HG03457 (cell line): ENCODE data around the gene GTF2F2.
A peak's percentile ranks its signal among the peaks of the same experiment; 100 is the strongest.

Source experiments
- ATAC-seq: cut with Tn5 transposase; IDR thresholded peaks from one replicate; pipeline ENCODE4 v1.9.1; 2021; ENCODE audit warnings: moderate number of reproducible peaks; ENCODE audit not compliant: unreplicated experiment

Gene GTF2F2, protein sequence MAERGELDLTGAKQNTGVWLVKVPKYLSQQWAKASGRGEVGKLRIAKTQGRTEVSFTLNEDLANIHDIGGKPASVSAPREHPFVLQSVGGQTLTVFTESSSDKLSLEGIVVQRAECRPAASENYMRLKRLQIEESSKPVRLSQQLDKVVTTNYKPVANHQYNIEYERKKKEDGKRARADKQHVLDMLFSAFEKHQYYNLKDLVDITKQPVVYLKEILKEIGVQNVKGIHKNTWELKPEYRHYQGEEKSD

DNA sequence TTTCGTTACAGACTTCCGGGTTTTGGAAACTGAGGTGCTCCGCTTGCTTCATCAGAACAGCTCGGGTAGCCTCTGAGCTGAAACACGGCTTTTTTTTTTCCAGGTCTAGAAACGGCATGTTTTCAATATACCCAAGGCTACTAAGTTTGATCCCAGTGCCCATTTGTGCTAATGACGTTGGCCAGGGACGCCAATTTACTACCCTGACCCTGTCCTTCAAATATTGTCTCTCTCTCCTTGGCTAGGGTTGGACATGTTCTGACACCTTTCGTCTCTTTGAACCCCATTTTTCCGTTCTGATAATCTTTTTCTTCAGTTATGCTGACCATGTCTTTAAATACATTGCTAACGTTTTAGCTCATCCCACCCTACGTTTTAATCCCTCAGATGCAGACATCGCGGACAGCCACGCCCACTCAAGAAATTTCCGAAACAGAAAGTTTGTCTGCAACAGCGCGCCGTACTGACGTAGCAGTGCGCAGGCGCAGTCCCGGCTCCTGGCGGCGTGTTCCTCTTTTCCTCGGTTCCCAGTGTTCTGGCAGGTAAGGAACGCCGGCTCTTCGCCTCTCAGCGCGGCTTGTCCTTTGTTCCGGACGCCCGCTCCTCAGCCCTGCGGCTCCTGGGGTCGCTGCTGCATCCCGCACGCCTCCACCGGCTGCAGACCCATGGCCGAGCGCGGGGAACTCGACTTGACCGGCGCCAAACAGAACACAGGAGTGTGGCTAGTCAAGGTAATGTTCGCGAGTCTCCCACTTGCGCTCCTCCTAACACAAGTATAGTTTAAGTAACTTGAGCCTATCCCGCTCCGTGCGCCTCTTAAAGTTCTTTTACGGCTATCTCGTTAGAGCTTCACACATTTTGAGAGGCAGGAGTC is at the start of gene GTF2F2:
TSS of gene GTF2F2 (plus strand) at position 520 of the 874 bp plus-strand sequence. CDS start at position 666, 146 bp downstream.
- peak; percentile 49 for ATAC-seq

DNA sequence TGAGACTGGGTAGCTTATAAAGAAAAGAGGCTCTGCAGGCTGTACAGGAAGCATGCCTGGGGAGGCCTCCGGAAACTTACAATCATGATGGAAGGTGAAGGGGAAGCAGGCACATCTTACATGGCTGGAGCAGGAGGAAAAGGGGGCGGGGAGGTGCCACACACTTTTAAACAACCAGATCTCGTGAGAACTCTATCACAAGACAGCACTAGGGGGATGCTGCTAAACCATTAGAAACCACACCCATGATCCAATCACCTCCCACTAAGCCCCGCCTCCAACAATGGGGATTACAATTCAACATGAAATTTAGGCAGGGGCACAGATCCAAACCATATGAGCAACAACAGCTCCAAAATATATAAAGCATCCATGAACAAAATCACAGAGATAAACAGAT is 46.5 kb upstream of the GTF2F2 start:
- ATAC-seq: no peak

DNA sequence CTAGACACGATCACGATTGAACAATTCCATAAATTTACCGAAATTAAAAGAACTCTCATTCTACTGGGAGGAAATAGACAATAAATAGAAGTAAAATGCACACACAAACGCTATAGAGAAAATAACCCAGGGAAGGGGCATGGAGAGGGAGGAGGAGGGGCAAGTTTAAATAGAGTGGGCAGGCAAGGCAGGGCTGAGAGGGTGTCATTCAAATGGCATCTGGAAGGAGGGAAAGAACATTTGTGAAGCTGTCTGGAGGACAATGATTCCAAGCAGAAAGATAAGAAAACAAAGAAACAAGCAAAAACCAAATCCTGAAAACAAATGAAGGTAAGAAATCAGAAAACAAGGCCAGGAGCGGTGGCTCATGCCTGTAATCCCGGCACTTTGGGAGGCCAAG is 45.6 kb upstream of the GTF2F2 start:
- no peak for ATAC-seq

DNA sequence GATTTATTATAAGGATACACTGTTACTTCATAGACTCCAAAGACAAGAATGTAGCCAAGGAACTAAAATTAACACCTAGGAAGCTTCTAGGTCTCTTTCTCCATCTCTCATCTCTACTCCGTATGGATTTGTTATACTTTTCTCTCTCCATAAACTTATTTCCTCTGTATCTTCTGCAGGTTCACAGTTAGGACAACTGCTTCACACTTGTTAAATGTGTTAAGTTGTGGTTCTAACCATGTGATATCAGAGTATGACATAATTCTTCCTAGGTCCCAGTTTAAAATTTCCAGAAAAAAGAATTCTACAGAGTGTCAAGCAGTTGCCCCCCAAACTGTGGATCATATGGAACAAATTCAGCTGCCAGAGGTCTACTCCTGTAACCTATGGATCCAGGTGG is 42.3 kb upstream of the GTF2F2 start:
- ATAC-seq: no peak

DNA sequence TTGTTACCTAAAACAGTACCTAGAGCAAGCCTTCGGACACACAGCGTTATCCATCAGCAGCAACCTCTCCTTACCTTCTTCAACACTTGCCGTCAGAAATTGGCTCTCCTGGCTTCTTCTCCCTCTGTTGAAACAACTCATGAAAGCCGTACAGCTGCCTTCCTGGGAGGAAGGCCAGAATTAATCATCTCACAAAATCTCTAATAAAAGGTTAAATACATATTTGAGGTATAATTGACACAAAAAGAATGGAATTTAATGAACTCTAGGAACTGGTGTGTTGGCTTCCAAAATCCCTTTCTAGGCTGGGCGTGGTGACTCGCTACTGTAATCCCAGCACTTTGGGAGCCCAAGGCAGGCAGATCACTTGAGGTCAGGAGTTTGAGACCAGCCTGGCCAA is 37.3 kb upstream of the GTF2F2 start:
- ATAC-seq: no peak

DNA sequence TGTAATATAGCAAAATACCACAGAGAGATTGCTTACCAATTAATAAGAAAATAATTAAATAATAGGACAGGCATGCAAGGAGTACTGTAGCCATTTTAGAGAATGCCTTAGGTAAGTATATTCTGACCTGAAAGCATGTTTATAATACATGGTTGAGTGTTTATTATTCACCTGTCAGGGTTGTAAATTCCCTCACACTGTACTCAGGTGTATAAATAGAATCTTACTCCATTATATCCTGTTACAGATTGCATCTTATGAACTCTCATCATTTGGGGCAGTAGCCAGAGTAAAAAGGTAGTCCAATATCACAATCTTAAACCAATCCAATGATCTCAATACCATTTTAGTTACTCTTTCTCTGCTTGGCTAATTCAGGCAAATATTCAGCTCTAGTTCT is 35.8 kb upstream of the GTF2F2 start:
- no peak for ATAC-seq

DNA sequence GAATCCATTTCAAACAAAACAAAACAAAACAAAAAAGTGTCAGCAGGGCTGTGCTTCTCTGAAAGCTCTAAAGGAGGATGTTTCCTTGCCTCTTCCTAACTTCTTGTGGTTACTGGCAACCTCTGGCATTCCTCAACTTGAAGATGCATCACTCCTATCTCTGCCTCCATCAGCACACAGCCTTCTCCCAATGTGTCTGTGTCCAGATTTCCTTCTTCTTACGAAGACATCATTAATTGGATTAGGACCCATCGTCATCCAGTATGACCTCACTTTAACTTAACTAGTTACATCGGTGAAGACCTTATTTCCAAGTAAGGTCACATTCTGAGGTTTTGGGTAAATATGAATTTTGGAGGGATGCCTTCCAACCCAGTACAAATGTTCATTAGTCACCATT is 33.8 kb upstream of the GTF2F2 start:
- no peak for ATAC-seq

DNA sequence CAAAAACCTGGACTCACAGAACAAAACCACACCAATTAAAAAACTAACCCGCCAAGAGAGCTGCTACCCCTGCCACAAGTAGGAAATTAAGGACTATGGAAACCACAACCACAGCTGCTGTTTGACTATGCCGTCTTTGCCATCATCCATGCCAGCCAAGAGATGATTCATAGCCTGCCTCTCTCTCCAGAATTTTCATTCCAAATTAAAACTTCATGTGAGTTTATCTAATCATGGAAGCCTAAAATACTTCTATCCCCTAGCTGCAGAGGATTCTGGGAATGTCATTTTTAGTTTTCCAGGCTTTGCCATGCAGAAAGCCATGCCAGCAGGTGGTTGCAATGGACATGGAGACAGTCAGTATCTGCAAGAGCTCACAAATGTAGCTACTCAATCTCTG is 27.6 kb upstream of the GTF2F2 start:
- ATAC-seq: no peak

DNA sequence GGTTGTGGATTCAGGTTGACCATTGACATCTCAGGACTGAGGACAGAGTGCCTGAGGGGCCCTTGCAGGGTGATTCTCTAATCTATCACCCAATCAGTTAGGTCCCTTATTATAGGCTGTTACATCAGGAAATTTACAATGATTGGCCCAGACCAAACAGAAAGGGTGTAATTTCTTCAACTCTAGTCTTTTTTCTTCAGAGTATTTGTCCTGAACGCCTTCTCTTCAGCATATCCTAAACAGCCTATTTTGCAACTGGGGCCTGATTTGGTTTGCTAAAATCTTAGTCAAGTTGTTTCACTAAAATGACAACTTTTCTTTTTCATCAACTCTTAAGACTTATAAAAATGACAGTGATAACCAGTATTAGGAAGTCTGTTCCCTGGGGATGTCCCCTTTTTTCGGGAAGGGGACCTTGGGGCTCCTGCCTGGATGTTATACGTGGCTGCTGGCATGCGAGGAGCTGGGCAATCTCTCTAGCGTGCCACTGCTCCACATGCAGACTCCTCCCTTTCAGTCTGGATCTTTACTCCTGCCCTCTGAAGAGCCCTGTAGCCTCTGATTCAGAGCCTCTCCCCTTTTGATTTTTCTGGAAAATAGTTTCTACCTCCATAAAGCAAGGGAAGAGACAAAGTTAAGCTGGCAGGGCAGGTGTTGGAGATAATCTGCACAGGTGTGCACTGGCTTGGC is 19.6 kb upstream of the GTF2F2 start:
- ATAC-seq: no peak

DNA sequence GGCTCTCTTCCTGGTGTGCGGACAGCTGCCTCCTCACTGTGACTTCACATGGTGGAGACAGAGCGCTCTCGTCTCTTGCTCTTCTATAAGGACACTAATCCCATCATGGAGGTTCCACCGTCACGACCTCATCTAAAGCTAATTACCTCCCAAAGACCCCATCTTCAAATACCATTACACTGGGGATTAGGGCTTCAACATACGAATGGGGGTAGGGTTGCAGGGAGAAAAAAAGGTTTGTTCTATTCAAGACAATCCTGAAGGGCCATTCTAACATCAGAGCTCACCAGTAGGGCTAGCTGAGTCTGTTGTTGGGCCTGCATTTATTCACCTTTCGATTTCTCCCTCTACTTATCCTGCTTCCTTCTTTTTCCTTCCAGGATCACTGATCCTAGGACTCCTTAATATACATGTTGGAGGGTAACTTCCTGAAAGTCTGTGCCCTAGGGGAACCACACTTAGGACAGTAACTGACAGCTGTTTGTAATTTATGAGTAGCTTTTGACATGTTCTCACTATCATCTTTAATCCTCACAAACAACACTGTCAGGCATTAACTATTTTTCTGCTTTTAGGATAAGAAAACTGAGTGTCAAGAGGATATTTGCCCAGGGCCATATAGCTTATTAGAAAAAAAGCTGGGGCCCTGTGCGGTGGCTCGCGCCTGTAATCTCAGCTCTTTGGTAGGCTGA is 18.8 kb upstream of the GTF2F2 start:
- ATAC-seq: no peak

DNA sequence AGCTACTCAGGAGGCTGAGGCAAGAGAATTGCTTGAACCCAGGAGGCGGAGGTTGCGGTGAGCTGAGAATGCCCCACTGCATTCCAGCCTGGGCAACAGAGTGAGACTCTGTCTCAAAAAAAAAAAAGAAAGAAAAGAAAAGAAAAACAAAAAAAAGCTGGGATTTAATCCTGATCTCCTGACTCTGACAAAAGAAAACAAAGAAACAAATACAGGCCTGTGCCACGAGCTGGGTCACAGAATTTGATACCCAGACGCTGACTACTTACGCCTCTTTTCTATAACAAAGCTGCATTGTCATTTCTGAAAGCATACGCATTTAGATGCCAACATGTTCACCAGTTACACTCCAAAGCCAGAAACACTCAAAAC is 18.2 kb upstream of the GTF2F2 start:
- no peak for ATAC-seq

DNA sequence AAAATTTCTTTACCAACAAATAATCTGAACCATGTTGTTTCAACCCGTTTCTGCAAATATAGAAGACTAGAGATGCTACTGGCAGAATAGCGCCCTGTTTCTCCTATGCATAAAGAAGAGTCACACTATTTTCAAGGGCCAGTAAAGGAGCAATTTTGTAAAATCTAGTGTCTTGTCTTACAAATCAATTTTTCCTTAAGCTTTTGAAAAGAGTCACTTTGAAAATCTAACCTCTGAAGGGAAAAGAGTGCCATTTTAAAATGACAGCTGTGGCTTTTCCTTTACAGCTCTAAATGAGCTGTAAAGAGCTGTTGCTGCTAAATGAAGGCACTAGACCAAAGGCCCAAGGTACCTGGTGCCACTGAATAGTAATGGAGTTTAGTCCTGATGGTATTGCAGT is 16.9 kb upstream of the GTF2F2 start:
- no peak for ATAC-seq

DNA sequence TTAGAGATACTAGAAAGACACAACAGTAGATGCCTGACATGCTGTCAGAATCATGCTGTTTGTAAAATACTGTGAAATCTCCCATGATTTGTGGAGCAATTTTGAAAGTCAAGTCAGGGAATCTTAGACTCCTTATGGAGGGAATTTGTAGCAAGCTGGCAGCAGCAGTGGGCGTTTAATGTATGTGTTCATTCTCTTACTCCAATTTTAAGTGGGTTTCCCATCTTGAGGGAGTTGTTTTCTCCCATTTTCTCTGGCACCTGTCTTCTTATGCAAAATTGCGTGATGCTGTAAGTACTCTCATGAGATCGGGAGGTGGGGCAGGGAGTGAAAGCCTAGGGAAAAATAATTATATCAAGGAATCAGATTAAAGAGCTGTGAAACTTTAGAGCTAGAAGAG is 16.0 kb upstream of the GTF2F2 start:
- ATAC-seq: no peak

DNA sequence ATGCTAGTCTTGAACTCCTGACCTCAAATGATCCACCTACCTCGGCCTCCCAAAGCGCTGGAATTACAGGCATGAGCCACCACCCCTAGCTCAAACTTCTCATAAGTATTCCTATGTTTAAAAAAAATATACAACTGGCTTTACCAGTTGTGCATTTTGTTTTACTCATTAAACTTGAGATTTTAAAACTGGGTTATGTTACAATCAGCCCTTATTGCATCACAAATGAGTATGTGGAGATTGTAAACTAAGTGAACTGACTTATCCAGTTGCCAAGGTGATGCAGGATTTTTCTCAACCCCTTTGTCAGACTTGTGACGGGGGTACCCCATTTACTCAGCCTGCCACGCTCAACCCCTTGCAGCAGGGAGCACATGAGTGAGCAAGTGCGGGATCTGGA is 14.4 kb upstream of the GTF2F2 start:
- no peak for ATAC-seq

DNA sequence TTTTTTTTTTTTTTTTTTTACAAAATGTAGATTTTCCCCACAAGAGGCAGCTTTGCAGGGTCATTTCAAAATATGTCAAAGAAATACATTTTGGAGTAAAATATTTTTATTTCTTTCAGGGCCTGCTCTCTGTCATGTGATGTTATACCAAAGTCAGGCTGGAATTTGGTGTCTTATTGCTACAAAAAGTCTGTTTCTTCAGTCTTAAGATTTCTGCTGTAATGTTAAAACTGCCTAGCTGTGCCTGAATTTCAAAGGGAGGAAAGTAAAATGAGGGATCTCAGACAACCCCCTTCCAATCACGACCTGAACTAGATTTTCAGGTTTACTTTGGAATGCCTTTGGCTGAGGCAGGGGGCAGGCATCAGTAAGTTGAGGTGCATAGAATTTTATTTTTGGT is 12.8 kb upstream of the GTF2F2 start:
- no peak for ATAC-seq

DNA sequence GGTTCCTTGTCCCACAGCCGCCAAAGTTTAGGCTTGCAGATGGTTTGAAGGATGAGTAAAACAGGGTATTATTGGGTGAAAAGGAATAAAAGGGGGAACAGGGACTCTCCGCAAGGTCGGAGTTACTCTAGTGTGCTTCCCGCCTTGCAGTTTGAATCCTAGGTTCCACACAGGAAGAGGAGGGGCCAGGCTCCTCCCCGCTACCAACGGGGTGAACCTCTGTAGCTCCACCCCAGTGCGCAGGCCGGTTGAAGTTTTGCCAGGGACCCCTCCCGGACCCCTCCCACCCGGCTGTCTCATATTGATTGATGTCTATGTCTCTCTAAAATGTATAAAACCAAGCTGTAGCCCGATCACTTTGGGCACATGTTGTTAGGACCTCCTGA is 11.6 kb upstream of the GTF2F2 start:
- no peak for ATAC-seq

DNA sequence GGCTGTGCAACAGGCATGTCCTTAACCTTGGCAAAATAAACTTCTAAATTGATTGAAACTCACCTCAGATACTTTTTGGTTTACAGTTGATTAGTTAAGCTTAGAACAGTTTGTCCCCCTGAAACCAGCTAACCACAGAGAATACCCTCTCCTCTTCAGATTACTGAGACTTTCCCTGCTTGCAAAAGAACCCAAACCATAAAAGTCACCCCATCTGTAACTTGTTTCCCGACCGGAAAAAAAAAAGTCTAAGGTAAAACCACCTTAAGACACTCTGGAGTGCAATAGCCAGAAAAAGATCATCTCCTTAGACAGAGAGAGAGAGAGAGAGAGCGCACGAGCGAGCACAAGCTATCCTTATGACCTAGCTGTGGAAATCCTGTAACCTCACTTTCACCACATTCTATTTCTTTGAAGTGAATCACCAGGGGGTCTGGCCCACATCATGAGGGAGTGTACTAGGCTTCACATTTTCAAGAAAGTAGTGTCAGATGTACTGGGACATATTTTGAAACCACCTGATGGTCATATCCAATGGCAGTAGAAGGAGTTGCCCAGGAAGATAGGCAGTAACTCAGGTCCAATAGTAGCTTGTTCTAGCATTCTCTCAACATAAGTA is 11.1 kb upstream of the GTF2F2 start:
- peak; percentile 65 for ATAC-seq

DNA sequence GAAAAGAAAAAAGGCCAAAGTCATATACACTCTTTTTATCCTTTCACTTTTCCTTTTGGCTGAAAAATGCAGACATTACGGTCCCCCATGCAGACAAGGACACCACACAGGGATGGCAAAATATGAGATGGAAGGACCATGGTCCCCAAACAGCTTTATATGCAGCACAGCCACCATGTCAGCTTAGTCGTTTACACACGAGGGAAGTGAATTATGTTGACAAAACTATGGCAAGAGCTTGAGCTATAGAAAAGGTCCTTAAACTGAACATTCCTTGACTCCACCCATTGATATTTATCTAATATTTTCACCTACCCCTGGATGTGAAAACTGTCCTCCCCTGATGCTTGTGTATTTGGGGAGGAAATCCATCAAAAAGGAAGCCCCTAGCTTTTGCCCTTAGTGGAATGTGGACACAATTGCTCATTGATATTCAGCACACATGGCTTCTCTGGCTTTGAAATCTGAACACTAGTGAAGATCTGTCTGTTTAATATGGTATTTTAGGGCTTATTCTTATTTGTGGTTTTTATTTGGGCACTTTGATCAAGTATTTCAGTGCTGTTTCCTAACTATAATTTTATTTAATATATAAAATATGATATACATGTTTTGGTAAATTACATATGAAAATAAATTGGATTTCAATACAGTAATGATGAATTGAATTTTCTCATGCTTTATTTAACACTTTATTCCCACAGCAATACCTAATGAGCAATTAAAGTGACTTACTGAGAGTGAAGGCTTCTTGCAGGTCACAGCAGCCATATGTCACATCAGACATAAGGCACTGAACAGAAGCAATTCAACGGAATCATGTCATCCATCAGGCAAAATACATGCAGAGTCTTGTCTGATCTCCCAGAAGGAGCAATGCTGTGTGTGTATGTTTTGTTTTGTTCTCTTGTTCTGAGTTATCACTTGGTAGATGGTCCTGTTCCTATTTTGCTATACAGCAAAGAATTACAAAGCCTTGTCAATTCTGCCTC is 6.8 kb upstream of the GTF2F2 start:
- no peak for ATAC-seq

DNA sequence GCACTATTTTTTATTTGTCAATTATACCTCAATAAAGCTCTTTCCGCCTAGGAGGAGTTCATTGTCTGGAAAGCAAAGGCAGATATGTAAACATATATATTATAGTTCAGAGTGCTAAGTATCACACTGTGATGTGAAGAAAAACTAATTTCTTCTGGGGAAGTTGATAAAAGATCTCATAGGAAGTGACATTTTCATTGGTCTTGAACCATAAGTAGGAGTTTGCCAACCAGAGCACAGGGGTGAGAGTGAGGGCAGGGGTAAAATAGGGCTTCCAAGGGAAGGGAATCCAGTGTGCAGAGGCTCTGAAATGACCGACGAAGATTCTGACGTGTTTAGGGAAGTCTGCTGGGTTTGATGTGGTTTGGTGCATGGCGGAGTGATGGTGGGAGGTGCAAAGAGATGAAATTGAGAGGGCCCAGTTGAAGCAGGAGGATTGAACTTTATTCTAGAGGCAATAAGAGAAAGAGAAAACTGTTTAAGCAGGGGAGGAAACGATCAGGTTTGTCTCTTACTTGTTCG is 780 bp upstream of the GTF2F2 start:
- ATAC-seq: no peak
